GM21423 (cell line): ENCODE data around the gene TMSB4X.
"Not testable (repeated sequence)": the region's sequence is repeated elsewhere in the genome, so short reads cannot be mapped to it uniquely, and the experiment has no call there.

ENCODE experiments used
- ATAC-seq: cut with Tn5 transposase; IDR thresholded peaks from one replicate; pipeline ENCODE4 v1.9.1; 2021; ENCODE audit warnings: mild to moderate bottlenecking, moderate library complexity; ENCODE audit not compliant: unreplicated experiment

Gene TMSB4X

GRCh38 chrX:12954376-12954775 lies 20.5 kb upstream of the TMSB4X start:
- ATAC-seq, result no peak

GRCh38 chrX:12954981-12955380 lies 19.9 kb upstream of the TMSB4X start:
- no peak for ATAC-seq

GRCh38 chrX:12955882-12956703 lies 18.8 kb upstream of the TMSB4X start:
- peak; percentile 37 for ATAC-seq

GRCh38 chrX:12956704-12957534 lies 18.0 kb upstream of the TMSB4X start:
- peak; percentile 54 for ATAC-seq

GRCh38 chrX:12958059-12958458 lies 16.9 kb upstream of the TMSB4X start:
- ATAC-seq, result no peak

GRCh38 chrX:12958461-12958860 lies 16.4 kb upstream of the TMSB4X start:
- no peak for ATAC-seq

GRCh38 chrX:12961196-12961718 lies 13.7 kb upstream of the TMSB4X start:
- ATAC-seq, result no peak

GRCh38 chrX:12962041-12962504 lies 12.8 kb upstream of the TMSB4X start:
- ATAC-seq, result no peak

- not testable (repeated sequence) for ATAC-seq
These were observed 11.6 kb upstream of the TMSB4X start for GRCh38 chrX:12963210-12963850.

GRCh38 chrX:12965131-12965940 lies 9.6 kb upstream of the TMSB4X start:
- ATAC-seq, result no peak

- no peak for ATAC-seq
These were observed 8.8 kb upstream of the TMSB4X start for GRCh38 chrX:12966151-12966550.

GRCh38 chrX:12967711-12968465 lies 7.0 kb upstream of the TMSB4X start:
- ATAC-seq, result no peak

GRCh38 chrX:12970691-12971202 lies 4.2 kb upstream of the TMSB4X start:
- ATAC-seq, result no peak

- no peak for ATAC-seq
These were observed 3.5 kb upstream of the TMSB4X start for GRCh38 chrX:12971282-12972003.

GRCh38 chrX:12972243-12972642 lies 2.7 kb upstream of the TMSB4X start:
- no peak for ATAC-seq

GRCh38 chrX:12972878-12973560 lies 1.9 kb upstream of the TMSB4X start:
- no peak for ATAC-seq

GRCh38 chrX:12973561-12974304 lies 1.2 kb upstream of the TMSB4X start:
- ATAC-seq, result no peak
